ENCODE results near the gene PRKCH. TPM values are rescaled to one million over a fixed set of nuclear protein-coding genes. Genes with fewer than 3 reads are reported as not detected.

PRKCH gene
- polyA plus RNA-seq: 1.3 and 1.8 TPM in 2 replicates

GRCh38 chr14:61321385-61322010, at the start of gene PRKCH:
TSS of gene PRKCH (plus strand) at chr14:61321579. CDS start at chr14:61322102, 523 bp downstream.

DNA sequence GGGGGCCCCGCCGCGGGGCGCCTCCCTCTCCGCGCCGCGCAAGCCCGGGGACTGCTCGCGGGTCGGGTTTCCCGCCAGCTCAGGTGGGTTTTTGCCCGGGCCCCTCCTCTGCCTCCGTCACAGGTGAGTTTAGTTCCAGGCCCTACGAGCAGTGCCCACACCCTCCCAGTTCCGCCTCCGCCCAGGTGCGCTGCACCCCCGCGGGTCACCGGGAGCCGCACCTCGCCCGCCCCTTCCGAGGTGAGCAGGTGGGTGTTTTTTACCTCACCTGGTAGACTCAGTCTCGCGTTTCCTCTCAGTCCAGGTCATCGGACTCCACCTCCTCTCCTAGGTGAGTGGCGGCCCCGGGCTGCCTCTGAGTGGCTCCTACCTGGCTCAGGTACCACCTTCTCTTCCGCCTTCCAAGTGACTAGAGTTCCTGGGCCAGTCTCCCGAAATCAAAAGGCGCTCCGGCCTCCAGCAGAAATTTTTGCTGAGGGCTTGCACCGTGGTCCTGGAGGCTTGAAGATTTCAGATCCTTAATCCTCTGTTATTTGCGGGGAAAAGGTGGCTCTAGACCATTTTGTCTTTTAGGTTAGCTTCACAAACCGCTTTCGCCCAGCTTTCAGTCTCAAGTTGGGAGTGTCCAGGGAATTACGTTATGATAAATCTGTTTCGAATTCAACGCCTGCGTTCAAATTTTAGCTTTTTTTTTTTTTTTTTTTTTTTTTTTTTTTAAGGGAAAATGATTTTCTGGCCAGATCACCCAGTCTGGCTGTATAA, 40.0 kb upstream of the PRKCH start, which contains the start of gene TMEM30B:
Gene TMEM30B (minus strand): TSS at position 153 of the 762 bp plus-strand sequence. CDS start 191 bp downstream, outside the sequence.

Other genes with a start within 250 kb of the PRKCH start
- gene TMEM30B, start 40.2 kb upstream of the PRKCH start, polyA plus RNA-seq: not detected in 2 replicates

Data from Purkinje cell (primary cell).